ENCODE results near the gene USP4. TPM values are rescaled to one million over a fixed set of nuclear protein-coding genes. Genes with fewer than 3 reads are reported as not detected.

USP4 gene
- total RNA-seq, 1 experiment from 2014 or later = 54.1 TPM

GRCh38 chr3:49266410-49267095, 73.3 kb downstream of the USP4 start:
- no peaks in the 10 kb centered on the region for H3K27me3 Mint-ChIP-seq (ENCODE audit: insufficient read depth, unreplicated experiment)
- H3K9me3 Mint-ChIP-seq (ENCODE audit: unreplicated experiment) = no peaks in the 10 kb centered on the region
- TF ChIP-seq CTCF (IDR thresholded peaks at IDR 0.05; ENCODE audit: unreplicated experiment) = no peak
- intact Hi-C loops (cut with micrococcal nuclease) = no loop called here
- BruUV-seq (replicated peaks) = no TSS peak
- H3K27ac Mint-ChIP-seq (ENCODE audit: low read depth, unreplicated experiment) = no peak overlapping the region
- POLR2A ChIA-PET = interaction anchor here (0.7 to 1.6 kb wide), 2 partner anchors 28 to 29 kb away, joined by 3 read pairs; no protein-coding TSS in a partner anchor
- H3K4me1 Mint-ChIP-seq (ENCODE audit: insufficient read depth, unreplicated experiment) = no peaks in the 10 kb centered on the region
- no peak for DNase-seq (ENCODE audit: unreplicated experiment)
- peaks cover 10% of the 10 kb centered on the region for H3K36me3 Mint-ChIP-seq (ENCODE audit: insufficient read depth, unreplicated experiment)
- CTCF ChIA-PET = interaction anchor here (0.7 kb wide), 1 partner anchor 373 kb away, joined by 5 read pairs; no protein-coding TSS in a partner anchor
- no peak overlapping the region for H3K4me3 Mint-ChIP-seq (ENCODE audit: unreplicated experiment)

- no peak for TF ChIP-seq CTCF (IDR thresholded peaks at IDR 0.05; ENCODE audit: unreplicated experiment)
These were observed 74.0 kb downstream of the USP4 start for GRCh38 chr3:49265661-49266386.

GRCh38 chr3:49263159-49263889, 76.5 kb downstream of the USP4 start:
- H3K9me3 Mint-ChIP-seq (ENCODE audit: unreplicated experiment) = no peaks in the 10 kb centered on the region
- CTCF ChIA-PET = interaction anchor here (0.6 kb wide), 1 partner anchor 48 kb away, joined by 3 read pairs; no protein-coding TSS in a partner anchor
- no peaks in the 10 kb centered on the region for H3K36me3 Mint-ChIP-seq (ENCODE audit: insufficient read depth, unreplicated experiment)
- BruUV-seq (replicated peaks) = no TSS peak
- no peak overlapping the region for H3K27ac Mint-ChIP-seq (ENCODE audit: low read depth, unreplicated experiment)
- no peaks in the 10 kb centered on the region for H3K27me3 Mint-ChIP-seq (ENCODE audit: insufficient read depth, unreplicated experiment)
- intact Hi-C loops (cut with micrococcal nuclease) = no loop called here
- DNase-seq (ENCODE audit: unreplicated experiment) = no peak
- TF ChIP-seq CTCF (IDR thresholded peaks at IDR 0.05; ENCODE audit: unreplicated experiment) = no peak
- POLR2A ChIA-PET = interaction anchor here (0.6 kb wide), 1 partner anchor 30 kb away, joined by 3 read pairs; no protein-coding TSS in a partner anchor
- no peak overlapping the region for H3K4me3 Mint-ChIP-seq (ENCODE audit: unreplicated experiment)
- no peaks in the 10 kb centered on the region for H3K4me1 Mint-ChIP-seq (ENCODE audit: insufficient read depth, unreplicated experiment)

More at GRCh38 chr3:49265661-49266386, 74.0 kb downstream of the USP4 start:
- ChIA-PET POLR2A (interaction anchor here (0.6 to 1.6 kb wide), 2 partner anchors 17 to 27 kb away, joined by 3 read pairs; no protein-coding TSS in a partner anchor), CTCF (no interaction called here)
- Mint-ChIP-seq H3K27ac (ENCODE audit: low read depth, unreplicated experiment) (no peak overlapping the region), H3K36me3 (ENCODE audit: insufficient read depth, unreplicated experiment) (peaks cover 10% of the 10 kb centered on the region), H3K27me3 (ENCODE audit: insufficient read depth, unreplicated experiment) (no peaks in the 10 kb centered on the region), H3K4me3 (ENCODE audit: unreplicated experiment) (no peak overlapping the region), H3K9me3 (ENCODE audit: unreplicated experiment) (no peaks in the 10 kb centered on the region), H3K4me1 (ENCODE audit: insufficient read depth, unreplicated experiment) (no peaks in the 10 kb centered on the region)
- intact Hi-C loops (cut with micrococcal nuclease) = no loop called here
- BruUV-seq (replicated peaks) = no TSS peak
- DNase-seq (ENCODE audit: unreplicated experiment) = no peak
